ENCODE data around the gene MLLT1. TPM values are rescaled to one million over a fixed set of nuclear protein-coding genes. Genes with fewer than 3 reads are reported as not detected.

MLLT1 gene
- total and polyA plus RNA-seq, 10 of the 15 experiments (the other 5 are each of a cell fraction or from before 2014, with no cell fraction given) = 0.16 to 61.1 (median 8.5) TPM

DNA sequence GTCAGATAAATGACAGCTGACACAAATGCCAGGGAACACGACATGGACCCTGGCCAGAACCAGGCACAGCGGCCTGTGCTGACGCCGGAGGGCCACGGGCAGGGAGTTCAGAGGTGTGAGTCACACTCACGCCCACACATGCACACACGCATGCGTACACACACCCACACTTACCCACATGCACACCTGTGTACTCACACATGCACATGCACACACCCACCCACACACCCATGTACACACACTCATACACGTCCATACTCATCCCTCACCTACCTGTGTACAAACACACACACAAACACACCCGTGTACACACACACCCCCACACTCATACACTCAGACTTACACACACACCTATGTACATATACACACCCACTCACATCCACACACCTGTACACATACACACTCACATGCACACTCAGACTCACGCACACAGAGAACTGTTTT, 40.4 kb downstream of the MLLT1 start:
- intact Hi-C loops (cut with micrococcal nuclease; ENCODE audit: unreplicated experiment) = no loop called here
- FAIRE-seq (no peak), DNase-seq (ENCODE audit: low read depth, low spot score) (no peak), ATAC-seq (no peak)
- peaks cover 10% of the 10 kb centered on the region for H3K4me1 ChIP-seq (ENCODE audit: control insufficient read depth, insufficient read depth, low read length)
- TF ChIP-seq NR2C2 (IDR thresholded peaks at IDR 0.05; ENCODE audit: borderline replicate concordance, control insufficient read depth, insufficient read length, low read depth) (no peak), HDAC2 (IDR thresholded peaks at IDR 0.05) (no peak), LARP7 (IDR thresholded peaks at IDR 0.05) (no peak), BHLHE40 (IDR thresholded peaks at IDR 0.05; ENCODE audit: borderline replicate concordance in 1 of 2, low read depth in 2 of 2, low read length in 1 of 2) (no peak), SREBF2 (IDR thresholded peaks at IDR 0.05; ENCODE audit: low read length) (no peak), TCF3 (IDR thresholded peaks at IDR 0.05; ENCODE audit: borderline replicate concordance, insufficient read depth, low read depth, low read length) (0 out of 2 replicates have a peak, but pooled peaks have one; percentile 59), HDGF (IDR thresholded peaks at IDR 0.05) (0 out of 2 replicates have a peak, but pooled peaks have one; percentile 44), EGR1 (IDR thresholded peaks at IDR 0.05; ENCODE audit: borderline replicate concordance in 1 of 2, low read depth in 2 of 2, low read length in 2 of 2) (no peak), PAX8 (IDR thresholded peaks at IDR 0.05) (no peak), SMAD1 (IDR thresholded peaks at IDR 0.05; ENCODE audit: low read depth, partially characterized antibody) (no peak), ESRRA (IDR thresholded peaks at IDR 0.05; ENCODE audit: low read length) (no peak)
- TF ChIP-seq, protein P1, sequence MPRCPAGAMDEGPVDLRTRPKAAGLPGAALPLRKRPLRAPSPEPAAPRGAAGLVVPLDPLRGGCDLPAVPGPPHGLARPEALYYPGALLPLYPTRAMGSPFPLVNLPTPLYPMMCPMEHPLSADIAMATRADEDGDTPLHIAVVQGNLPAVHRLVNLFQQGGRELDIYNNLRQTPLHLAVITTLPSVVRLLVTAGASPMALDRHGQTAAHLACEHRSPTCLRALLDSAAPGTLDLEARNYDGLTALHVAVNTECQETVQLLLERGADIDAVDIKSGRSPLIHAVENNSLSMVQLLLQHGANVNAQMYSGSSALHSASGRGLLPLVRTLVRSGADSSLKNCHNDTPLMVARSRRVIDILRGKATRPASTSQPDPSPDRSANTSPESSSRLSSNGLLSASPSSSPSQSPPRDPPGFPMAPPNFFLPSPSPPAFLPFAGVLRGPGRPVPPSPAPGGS (IDR thresholded peaks at IDR 0.05; ENCODE audit: borderline replicate concordance, insufficient read depth, low read depth, low read length, poor library complexity, severe bottlenecking) = peak; percentile 88
- TF ChIP-seq, protein P2, sequence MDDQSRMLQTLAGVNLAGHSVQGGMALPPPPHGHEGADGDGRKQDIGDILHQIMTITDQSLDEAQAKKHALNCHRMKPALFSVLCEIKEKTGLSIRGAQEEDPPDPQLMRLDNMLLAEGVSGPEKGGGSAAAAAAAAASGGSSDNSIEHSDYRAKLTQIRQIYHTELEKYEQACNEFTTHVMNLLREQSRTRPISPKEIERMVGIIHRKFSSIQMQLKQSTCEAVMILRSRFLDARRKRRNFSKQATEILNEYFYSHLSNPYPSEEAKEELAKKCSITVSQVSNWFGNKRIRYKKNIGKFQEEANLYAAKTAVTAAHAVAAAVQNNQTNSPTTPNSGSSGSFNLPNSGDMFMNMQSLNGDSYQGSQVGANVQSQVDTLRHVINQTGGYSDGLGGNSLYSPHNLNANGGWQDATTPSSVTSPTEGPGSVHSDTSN (IDR thresholded peaks at IDR 0.05; ENCODE audit: insufficient replicate concordance, low read depth, low read length) = peak; percentile 11
- in situ Hi-C loops (cut with MboI) = no loop called here
- no TSS peak for BruUV-seq (replicated peaks)
- ChIA-PET RAD21 (ENCODE audit: unreplicated experiment) (no interaction called here), SMC1A (ENCODE audit: uncharacterized antibody, unreplicated experiment) (no interaction called here), POLR2A (no interaction called here), CTCF (no interaction called here)
- H3K4me2 ChIP-seq (ENCODE audit: control insufficient read depth, insufficient read depth) = no peak overlapping the region
- no peak overlapping the region for H3K27ac ChIP-seq (ENCODE audit: control insufficient read depth, insufficient read depth)
- peaks cover 0 to 10% of the 10 kb centered on the region in 2 experiments; a peak in 2 of 4 replicates for H3K36me3 ChIP-seq (ENCODE audit: control insufficient read depth in 2 of 2, insufficient read depth in 2 of 2, low read length in 1 of 2)
- WGBS (ENCODE audit: insufficient coverage, insufficient replicate concordance, low lambda C conversion rate, missing lambda C conversion rate) = 91% methylated on average over 11 of the region's 11 CpGs
- H3K9me3 ChIP-seq (replicated peaks; ENCODE audit: control insufficient read depth, insufficient read depth, low read length) = no peaks in the 10 kb centered on the region
- no peaks in the 10 kb centered on the region for H3K27me3 ChIP-seq (replicated peaks in 1 of 2; ENCODE audit: control insufficient read depth in 2 of 2, insufficient read depth in 2 of 2, low read length in 1 of 2)
- no peak overlapping the region for H3K9ac ChIP-seq (ENCODE audit: control insufficient read depth, insufficient read depth, low read length)
- H3K4me3 ChIP-seq = no peak overlapping the region
- H2AFZ ChIP-seq (ENCODE audit: control insufficient read depth, low read depth, low read length) = no peak overlapping the region
- peaks cover 30% of the 10 kb centered on the region for H3K79me2 ChIP-seq (ENCODE audit: control insufficient read depth, insufficient read depth, low read length)
- no peaks in the 10 kb centered on the region for H4K20me1 ChIP-seq (ENCODE audit: control insufficient read depth, insufficient read depth)
